KOPT-K1 (cell line): Measurements from ENCODE around the gene HBG2.

Experiments used
- H3K27ac ChIP-seq: fragments of 200-600 bp; sonication (generic); 2 replicates; pipeline ENCODE4 v1.5.1; 2016; ENCODE audit warnings: antibody characterized with exemption, mild to moderate bottlenecking, low read depth, low read length; ENCODE audit not compliant: poor library complexity, severe bottlenecking
- H3K36me3 ChIP-seq: fragments of 200-600 bp; sonication (generic); 2 replicates; pipeline ENCODE4 v1.5.1; 2017; ENCODE audit warnings: antibody characterized with exemption, mild to moderate bottlenecking, low read length, moderate library complexity; ENCODE audit not compliant: insufficient read depth
- H3K9me3 ChIP-seq: fragments of 200-600 bp; sonication (generic); 2 replicates; pipeline ENCODE4 v1.5.1; 2017; ENCODE audit warnings: antibody characterized with exemption, low read length, mild to moderate bottlenecking; ENCODE audit not compliant: insufficient read depth, poor library complexity, severe bottlenecking

Gene HBG2

GRCh38 chr11:5204787-5205186 is 49.8 kb downstream of the HBG2 start:
- Histone ChIP-seq H3K36me3 (no peaks in the 10 kb centered on the region), H3K27ac (no peak overlapping the region), H3K9me3 (no peaks in the 10 kb centered on the region)

- Histone ChIP-seq H3K9me3 (no peaks in the 10 kb centered on the region), H3K27ac (no peak overlapping the region), H3K36me3 (no peaks in the 10 kb centered on the region)
These were observed 51.2 kb downstream of the HBG2 start for GRCh38 chr11:5203366-5203765.
